ENCODE data around the gene ADGRG6.

ADGRG6 gene

DNA sequence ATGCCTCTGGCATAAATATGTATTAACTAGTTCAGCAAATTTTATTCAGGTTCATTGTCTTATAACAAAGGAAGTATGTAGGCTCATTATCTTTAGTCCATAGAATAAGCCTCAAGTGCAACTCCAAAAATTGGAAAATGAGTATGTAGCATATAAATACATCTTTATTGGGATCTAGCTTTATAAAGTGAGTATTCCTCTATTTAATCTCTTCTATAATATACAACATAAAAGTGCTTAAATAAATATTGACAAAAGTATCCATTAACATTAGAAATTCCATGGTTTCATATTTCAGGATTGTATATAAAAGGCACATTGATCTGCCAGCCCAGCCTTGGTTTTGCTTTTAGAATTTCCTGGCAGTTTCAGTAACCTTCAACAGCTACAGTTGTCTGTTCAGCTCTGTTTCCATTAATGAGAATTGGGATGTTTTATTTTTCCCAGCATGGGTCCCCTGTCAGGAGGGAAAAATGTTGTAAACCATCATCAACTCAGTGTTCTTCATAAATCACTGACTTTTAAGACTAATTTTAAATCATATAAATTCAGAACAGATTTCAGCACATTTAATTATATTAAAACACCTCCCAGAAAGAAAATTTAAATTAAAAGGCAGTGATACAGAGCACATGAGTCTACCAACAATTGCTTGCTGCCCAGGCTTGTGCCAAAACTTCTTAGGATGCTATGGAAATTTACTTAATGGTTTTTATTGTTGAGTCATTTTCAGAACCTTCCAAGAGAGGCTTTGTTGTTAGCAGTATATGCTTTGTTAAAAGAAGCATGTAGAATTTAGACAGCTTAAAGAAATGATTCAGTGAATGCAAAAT is 119.7 kb downstream of the ADGRG6 start:
- TF ChIP-seq TAF1 (IDR thresholded peaks at IDR 0.05; ENCODE audit: borderline replicate concordance, insufficient read depth, low read length) (no peak), FOXP2 (optimal IDR thresholded peaks at IDR 0.05; ENCODE audit: borderline replicate concordance, extremely low read depth, extremely low read length, insufficient read depth) (no peak), POLR2AphosphoS5 (IDR thresholded peaks at IDR 0.05; ENCODE audit: low read depth, low read length) (no peak), SIN3A (IDR thresholded peaks at IDR 0.05; ENCODE audit: borderline replicate concordance, insufficient read depth, low read length) (no peak)
- TF ChIP-seq, protein P1, sequence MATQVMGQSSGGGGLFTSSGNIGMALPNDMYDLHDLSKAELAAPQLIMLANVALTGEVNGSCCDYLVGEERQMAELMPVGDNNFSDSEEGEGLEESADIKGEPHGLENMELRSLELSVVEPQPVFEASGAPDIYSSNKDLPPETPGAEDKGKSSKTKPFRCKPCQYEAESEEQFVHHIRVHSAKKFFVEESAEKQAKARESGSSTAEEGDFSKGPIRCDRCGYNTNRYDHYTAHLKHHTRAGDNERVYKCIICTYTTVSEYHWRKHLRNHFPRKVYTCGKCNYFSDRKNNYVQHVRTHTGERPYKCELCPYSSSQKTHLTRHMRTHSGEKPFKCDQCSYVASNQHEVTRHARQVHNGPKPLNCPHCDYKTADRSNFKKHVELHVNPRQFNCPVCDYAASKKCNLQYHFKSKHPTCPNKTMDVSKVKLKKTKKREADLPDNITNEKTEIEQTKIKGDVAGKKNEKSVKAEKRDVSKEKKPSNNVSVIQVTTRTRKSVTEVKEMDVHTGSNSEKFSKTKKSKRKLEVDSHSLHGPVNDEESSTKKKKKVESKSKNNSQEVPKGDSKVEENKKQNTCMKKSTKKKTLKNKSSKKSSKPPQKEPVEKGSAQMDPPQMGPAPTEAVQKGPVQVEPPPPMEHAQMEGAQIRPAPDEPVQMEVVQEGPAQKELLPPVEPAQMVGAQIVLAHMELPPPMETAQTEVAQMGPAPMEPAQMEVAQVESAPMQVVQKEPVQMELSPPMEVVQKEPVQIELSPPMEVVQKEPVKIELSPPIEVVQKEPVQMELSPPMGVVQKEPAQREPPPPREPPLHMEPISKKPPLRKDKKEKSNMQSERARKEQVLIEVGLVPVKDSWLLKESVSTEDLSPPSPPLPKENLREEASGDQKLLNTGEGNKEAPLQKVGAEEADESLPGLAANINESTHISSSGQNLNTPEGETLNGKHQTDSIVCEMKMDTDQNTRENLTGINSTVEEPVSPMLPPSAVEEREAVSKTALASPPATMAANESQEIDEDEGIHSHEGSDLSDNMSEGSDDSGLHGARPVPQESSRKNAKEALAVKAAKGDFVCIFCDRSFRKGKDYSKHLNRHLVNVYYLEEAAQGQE (IDR thresholded peaks at IDR 0.05; ENCODE audit: insufficient read depth in 1 of 2, low read depth in 2 of 2, low read length in 2 of 2): no peak

DNA sequence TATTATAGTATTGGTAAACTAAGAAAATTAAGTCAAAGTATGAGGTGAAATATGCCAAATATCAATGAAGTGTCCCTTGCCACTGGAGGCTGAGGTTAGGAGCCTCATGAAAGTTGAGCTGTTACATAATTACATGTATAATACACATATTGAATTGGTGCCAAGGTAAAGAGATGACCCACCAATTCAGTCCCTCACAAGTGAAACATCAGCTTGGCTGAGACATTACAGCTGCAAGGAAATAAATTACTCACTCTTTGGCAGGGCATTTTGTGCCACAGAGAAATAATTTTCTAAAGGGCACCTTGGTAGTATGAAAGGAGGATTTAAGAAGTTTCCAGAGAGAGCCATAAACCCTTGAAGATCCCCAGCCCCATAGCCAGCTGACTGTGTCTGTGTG is 127.4 kb downstream of the ADGRG6 start:
- TF ChIP-seq, protein P1 (IDR thresholded peaks at IDR 0.05; ENCODE audit: insufficient read depth in 1 of 2, low read depth in 2 of 2, low read length in 2 of 2): no peak
- TF ChIP-seq FOXP2 (optimal IDR thresholded peaks at IDR 0.05; ENCODE audit: borderline replicate concordance, extremely low read depth, extremely low read length, insufficient read depth): no peak

DNA sequence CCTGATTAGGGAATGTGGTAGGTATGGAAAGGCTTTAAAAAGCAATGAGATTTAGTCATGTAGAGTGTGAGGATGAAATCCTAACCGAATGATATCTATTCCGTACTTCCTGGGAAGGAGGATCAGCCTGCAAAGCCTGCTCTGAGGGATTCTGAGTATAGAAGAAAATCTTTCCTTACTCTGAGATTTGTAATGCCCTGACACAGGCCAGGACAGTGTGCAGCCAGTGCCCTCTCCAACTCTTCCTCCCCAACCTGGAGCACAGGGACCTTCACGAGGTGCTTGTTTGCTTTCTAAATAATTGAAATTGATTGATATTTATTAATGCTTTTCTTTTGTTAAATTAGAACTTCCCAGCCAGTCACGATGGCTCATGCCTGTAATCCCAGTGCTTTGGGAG is 131.6 kb downstream of the ADGRG6 start:
- TF ChIP-seq FOXP2 (optimal IDR thresholded peaks at IDR 0.05; ENCODE audit: borderline replicate concordance, extremely low read depth, extremely low read length, insufficient read depth) (no peak), POLR2AphosphoS5 (IDR thresholded peaks at IDR 0.05; ENCODE audit: low read depth, low read length) (no peak), TAF1 (IDR thresholded peaks at IDR 0.05; ENCODE audit: borderline replicate concordance, insufficient read depth, low read length) (no peak), SIN3A (IDR thresholded peaks at IDR 0.05; ENCODE audit: borderline replicate concordance, insufficient read depth, low read length) (no peak)
- TF ChIP-seq, protein P1 (IDR thresholded peaks at IDR 0.05; ENCODE audit: insufficient read depth in 1 of 2, low read depth in 2 of 2, low read length in 2 of 2): no peak

DNA sequence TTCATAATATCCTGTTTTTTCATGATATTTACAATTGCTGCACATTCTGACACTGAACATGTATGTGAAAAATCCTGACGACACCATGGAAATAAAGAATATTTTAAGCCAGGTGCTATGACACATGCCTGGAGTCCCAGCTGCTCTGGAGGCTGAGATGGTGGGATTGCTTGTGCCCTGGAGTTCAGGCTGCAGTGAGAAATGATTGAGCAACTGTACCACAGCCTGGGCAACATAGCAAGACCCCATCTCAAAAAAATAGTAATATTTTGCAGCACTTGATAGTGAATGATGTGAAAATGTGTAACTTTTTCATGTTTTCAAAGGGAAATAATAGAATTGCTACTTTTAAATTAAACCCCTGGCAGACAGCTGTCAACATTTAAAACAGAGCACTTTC is 137.1 kb downstream of the ADGRG6 start:
- TF ChIP-seq TAF1 (IDR thresholded peaks at IDR 0.05; ENCODE audit: borderline replicate concordance, insufficient read depth, low read length) (no peak), FOXP2 (optimal IDR thresholded peaks at IDR 0.05; ENCODE audit: borderline replicate concordance, extremely low read depth, extremely low read length, insufficient read depth) (no peak), POLR2AphosphoS5 (IDR thresholded peaks at IDR 0.05; ENCODE audit: low read depth, low read length) (no peak), SIN3A (IDR thresholded peaks at IDR 0.05; ENCODE audit: borderline replicate concordance, insufficient read depth, low read length) (no peak)
- TF ChIP-seq, protein P1 (IDR thresholded peaks at IDR 0.05; ENCODE audit: insufficient read depth in 1 of 2, low read depth in 2 of 2, low read length in 2 of 2): no peak
